GM18508 (cell line): ENCODE data around the gene CDH8.
"Not testable (repeated sequence)": the region's sequence is repeated elsewhere in the genome, so short reads cannot be mapped to it uniquely, and the experiment has no call there.

ENCODE experiments used
- ATAC-seq: cut with Tn5 transposase; IDR thresholded peaks from one replicate; pipeline ENCODE4 v1.9.1; 2021; ENCODE audit warnings: moderate number of reproducible peaks; ENCODE audit not compliant: insufficient read depth, unreplicated experiment

The CDH8 gene

DNA sequence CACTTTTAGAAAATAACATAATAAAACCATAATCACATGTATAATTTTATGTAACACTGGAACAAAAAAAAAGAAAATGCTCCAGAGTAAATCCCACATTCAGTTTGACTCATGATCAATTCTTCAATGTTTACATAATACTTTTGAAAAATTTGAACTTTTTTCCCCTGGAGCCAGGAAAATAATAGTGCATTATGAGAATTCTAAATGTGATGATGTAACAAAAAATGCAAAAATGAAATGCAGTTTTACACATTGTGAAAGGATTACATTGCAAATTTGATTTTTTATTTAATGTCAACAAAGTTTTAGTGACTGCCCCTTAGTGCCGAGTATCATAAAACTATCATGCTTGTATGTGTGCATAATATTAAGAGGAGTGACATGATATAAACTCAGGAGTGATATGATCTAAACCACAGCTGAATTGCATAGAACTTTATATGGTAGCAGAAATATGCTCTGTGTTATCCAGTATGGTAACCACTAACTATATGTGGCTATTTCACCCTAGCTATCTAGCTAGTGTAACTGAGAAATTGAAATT lies 238.2 kb downstream of the CDH8 start:
- ATAC-seq, result no peak

DNA sequence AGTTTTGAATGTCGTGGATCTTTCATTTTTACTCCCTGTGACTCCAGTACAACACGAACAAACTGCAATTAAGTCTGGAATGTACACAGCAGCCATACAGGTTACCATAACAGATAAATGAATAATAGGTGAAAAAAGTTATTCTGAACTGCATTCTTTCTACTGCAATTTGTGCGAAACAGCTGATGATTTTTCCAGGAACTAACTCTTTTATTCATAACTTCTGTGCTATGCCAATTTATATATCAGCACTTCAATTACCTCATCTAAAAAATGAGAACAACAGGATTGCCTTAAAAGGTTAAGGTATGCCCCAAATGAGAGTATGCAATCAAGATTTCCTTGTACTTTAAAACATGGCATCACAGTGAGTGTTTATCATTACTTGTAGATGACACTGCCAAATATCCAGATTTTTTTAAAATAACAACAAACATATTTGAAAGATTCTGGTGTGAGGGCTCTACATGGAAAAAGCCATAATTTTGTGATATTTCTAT lies 238.9 kb downstream of the CDH8 start:
- no peak for ATAC-seq

DNA sequence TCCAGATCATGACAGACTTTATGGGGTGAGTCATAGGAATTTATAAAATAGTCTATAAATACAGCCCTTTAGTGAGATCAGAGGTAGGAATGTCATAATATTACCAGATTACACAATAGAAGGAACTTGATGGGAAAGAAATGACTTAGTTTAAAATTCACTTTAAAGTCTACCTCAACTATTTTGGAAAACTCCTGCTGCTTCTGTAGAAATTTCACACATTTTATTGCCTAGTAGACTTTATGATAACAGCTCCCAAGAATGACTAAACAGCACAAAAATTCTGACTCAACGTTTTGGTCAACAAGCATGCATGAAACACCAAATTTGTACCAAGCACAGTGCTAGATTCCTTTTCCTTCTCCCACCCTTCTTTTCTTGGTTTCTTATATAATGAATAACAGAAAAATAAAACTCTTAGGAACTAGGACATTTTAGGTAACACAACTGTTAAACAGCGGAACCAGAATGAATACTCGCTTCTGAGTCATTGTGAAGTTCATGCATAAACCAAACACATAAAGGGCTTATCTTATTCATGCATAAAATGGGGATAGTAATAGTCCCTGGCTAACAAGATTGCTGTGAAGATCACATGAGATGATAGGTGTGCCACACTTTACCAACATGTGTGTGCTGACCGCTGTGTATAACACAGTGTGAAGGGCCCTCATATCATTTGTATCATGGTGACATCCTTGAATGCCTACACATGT lies 243.9 kb downstream of the CDH8 start:
- ATAC-seq, result no peak

DNA sequence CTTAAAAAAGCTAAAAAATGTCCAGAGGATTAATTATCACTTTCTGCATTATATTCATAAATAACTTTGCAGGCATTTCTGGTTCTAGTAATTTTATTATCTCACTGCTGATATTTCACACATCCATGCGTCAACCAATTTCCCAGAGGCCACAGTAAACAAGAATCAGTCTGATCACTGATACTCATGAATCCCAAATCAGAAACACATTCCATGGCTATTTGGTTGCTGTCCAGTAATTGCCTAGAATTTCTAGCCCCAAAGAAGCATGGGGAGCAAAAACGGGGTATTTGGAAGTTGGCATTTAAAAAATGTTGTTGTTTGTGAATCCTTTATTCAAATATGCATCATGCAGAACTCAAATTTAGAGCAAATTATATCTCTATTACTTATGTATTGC lies 244.8 kb downstream of the CDH8 start:
- no peak for ATAC-seq

DNA sequence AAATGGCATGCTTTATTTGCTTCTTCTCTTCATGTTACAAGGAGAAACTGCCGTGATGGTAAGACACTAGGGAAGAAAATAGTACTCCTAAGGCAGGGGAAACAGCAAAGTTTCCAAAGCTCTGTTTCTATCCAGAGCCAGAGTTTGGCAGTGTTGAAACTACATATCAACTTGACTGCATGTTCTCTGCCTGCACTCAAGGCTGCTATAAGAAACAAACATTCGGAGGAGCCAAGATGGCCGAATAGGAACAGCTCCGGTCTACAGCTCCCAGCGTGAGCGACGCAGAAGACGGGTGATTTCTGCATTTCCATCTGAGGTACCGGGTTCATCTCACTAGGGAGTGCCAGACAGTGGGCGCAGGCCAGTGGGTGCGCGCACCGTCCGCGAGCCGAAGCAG lies 254.4 kb downstream of the CDH8 start:
- not testable (repeated sequence) for ATAC-seq

DNA sequence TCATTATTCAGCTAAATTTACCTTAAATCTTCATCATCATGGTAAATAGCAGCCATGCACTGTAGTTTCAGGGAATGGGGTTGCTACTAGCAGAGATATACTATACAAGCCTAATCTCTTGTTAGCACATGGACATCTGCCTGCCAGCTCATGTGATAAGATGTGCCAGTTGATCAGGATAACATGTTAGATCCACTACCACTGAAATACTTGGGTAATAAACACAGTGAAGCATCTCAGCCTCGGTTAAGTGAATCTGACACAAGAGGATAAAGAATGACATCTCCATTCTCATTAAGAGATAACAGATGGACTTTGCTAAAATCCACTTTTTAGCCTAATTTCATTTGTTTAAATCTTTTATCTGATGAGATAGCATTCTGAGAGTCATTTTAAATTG lies 256.1 kb downstream of the CDH8 start:
- ATAC-seq, result no peak

DNA sequence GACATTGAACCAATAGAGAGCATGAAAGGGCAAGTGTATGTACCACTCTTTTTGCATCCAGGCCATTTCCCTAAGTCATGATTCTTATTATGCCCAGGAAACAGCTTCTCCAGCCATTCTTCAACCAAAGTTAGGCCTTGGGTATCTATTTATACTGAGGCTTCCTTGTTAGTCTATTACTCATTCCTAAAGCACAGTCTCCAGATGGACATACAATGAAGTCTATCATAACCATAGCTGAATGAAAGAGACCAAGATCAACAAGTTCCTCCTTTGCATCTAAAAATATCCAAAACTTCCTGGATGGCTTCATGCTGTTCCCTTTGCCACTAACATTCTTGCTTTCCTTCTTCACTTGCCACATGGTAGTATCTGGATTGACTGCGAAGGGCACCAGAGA lies 265.9 kb downstream of the CDH8 start:
- ATAC-seq, result no peak

DNA sequence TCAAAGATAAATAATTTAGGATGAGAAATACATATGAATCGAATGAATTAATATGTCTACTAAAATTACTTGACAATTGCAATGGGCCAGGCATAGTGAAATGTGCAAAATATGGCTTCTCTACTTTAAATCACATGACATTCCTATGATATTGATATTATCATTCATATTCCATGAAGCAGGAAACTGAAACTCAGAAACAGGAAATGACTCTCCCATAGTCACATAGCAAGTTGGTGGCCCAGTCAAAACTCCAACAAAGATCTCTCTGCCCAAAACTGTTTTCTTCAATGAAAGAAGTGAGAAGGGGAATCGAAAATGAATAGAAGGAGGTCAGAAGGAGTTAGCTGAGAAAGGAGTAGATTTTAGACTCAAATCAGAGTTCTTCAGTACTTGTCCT lies 272.2 kb downstream of the CDH8 start:
- no peak for ATAC-seq

DNA sequence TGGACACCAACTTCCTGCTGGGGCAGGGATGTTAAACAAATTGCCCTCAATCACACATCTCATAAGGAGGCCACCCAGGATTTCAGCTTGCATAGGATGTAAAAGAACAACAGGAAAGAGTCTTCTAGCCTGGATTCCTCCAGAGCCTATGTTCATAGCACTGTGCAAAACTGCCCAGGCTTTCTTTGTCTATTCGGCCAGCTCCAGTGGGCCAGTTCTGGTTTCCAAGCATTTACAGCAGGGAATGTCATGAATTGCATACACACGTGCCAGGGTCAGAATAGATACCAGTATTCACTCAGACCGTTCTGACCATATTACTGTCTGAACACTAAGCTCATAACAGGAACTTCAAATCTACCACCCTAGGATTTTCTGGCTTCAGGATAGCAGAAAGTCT lies 273.2 kb downstream of the CDH8 start:
- ATAC-seq, result no peak

DNA sequence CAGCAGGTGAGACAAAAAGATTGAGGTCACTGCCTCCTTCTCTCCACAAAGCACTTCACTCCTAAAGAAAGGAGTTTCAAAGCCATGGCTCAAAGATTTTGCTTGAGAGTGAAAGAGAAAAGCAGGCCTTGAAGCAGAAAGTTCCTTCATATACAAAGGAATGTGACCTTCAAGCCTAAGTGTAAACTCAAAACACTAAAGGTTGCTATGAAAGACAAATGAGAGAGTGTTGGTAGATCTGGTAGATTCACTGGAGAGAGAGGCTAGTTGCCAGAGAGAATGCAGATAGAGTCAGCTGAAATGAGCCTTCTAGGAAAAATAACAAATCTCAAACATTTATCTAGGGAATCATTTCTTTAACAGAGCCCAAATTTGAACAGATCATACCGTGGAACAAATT lies 305.2 kb downstream of the CDH8 start:
- ATAC-seq, result no peak

DNA sequence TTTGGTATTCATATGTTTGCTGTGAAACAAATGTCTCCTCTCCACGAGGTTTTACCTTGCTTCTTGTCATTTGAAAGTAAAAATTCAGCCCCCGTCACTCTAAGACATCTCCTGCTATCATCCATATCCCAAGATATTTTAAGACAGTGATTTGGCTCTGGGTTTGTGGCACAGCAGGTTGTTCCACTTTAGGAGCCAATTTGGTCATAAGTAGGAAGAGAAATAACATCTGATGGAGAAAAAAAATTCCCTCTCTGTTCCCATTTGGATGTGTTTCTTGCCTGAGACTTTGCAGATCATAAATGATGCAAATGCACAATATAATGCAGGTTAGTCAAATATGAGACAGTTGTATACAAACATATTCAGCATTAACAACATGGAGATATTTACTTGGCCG lies 309.5 kb downstream of the CDH8 start:
- ATAC-seq, result no peak

DNA sequence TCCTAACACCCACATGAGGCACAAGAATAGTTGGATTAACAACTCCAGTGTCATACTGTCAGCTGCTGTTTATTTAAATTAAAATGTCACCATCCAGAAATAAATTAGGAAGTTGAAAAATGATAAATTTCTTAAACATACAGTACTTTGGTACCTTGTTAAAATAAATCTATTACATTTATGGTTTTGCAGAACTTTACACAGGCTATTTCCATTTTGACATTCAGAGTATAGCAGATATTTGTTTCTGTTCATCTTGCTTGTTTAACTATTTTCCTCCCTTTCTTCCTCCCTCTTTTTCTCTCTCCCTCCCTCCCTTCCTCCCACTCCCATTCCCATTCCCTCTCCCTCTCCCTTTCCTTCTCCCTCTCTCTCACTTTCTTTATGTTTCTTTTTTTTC lies 310.1 kb downstream of the CDH8 start:
- no peak for ATAC-seq

DNA sequence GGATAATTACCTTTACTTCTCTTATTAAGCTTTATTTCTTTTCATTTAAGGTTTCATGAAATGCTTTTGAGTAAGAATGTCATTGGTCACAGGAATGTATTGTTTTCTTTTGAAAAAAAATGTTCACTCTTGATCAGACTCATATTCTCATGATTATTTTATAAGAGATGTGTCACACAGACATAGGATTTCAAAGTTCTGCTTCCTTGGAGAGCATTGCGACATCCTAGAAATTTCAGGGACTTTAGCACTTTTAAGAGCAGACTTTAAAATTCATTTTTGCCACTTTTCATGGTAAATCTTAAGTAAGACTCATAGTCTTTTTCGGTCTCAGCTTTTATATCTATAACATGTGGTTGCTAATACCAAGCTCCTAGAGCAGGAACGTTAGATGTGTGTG lies 314.7 kb downstream of the CDH8 start:
- no peak for ATAC-seq

DNA sequence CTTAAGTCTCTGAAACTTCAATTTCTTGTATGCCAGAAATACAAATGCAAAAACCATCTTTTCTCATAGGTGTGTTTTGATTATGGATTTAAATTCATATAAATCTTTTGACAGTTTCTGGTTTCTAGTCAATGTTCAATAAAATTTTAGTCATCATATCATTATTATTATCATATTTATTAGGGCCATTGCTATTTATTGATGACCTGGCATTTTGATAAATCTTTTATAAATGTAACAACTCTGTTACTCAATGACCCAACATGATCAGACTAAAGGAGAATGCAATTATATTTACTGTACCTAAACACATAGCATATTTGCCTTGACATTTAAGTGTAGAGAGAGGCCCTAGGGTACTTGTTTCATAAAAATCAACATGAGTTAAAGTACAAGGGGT lies 320.8 kb downstream of the CDH8 start:
- no peak for ATAC-seq

DNA sequence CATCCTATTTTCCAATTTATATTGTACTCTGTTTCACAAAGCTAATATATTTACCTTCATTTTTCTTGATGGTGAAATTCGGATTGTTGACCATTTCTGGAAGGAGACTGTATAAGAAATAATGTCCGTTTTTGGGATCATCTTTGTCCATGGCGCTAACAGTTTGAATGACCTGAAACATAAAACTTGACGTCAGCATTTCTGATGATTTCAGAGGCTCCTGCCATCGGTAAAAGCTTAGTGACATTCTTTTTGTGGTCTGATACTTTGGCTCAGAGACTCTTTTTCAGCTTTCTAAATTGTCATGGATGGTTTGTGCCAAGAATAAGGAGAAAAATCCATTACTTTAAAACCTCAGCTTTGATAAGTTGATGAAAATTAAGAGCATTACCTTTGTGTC lies 322.5 kb downstream of the CDH8 start:
- no peak for ATAC-seq

DNA sequence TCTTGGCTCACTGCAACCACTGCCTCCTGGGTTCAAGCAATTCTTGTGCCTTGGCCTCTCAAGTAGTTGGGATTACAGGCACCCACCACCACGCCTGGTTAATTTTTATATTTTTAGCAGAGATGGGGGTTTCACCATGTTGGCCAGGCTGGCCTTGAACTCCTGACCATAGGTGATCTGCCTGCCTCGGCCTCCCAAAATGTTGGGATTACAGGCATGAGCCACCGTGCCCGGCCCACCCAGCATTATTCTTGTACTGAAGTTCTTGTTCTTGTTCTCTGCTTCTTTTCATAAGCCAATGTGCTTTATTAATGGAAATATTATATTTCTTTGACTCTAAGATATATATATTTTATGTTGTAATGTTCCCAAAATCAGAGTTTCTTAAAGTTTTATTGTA lies 336.6 kb downstream of the CDH8 start:
- not testable (repeated sequence) for ATAC-seq

DNA sequence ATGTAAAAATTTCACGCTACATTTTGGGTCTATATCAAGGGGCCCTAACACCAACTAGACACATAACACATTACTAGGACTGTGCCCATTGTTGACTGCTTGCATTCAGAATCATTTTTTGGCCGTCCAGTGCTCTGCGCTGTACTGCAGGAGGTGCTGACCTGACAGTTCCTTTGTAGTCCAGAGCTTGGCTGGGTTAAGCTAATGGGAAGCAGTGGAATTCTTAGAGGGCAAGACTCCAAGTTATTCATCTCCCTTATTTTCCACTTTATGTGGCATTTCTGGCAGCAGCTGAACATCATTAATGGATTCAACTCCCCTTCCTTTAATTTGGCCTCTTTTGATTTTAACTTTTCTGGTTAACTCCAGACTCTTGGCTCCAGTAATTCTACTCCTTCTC lies 351.7 kb downstream of the CDH8 start:
- ATAC-seq, result no peak

DNA sequence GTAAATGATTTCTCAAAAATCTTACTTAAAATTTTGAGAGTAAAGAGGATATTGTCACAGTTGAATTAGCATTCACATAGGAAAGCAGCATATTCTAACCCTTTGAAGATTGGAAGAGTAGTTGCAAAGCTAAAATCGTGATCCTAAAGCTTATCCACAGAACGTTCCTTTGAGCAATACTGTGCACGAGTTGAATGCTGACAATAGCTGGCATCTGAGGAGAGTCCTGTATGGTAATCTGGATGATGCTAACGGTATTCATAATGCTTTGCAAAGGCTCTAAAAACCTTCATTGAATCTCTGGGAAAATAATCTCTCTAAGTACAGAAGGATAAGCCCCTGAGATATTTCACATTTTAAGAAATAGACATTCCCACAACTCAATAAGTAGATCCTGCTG lies 354.6 kb downstream of the CDH8 start:
- ATAC-seq, result no peak

DNA sequence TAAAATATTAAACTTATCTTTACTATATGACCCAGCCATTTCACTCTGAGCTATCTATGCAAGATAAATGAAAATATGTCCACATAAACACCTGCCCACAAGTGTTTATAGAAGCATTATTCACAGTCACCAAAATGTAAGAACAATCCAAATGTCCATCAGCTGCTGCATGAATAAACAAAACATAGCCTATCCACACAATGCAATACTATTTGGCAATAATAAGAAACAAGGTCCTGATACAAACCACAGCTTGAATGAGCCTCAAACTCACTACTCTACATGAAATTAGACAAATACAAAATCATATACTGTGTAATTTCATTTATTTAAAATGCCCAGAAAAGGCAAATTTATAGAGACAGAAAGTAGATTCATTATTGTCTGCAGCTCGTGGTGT lies 355.1 kb downstream of the CDH8 start:
- ATAC-seq, result no peak

DNA sequence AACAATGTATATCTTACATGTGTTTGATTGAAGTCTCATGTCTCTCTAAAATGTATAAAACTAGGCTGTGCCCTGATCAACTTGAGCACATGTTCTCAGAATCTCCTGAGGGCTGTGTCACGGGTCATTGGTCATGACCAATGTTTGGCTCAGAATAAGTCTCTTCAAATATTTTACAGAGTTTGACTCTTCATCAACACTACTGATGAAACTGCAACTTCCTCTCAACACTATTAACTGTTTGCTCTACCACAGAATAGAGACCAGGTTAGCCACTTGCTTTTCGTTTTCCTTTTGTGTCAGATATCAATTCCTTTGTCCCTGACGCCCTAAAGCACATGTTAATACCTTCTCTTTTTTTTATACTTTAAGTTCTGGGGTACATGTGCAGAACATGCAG lies 358.1 kb downstream of the CDH8 start:
- no peak for ATAC-seq

DNA sequence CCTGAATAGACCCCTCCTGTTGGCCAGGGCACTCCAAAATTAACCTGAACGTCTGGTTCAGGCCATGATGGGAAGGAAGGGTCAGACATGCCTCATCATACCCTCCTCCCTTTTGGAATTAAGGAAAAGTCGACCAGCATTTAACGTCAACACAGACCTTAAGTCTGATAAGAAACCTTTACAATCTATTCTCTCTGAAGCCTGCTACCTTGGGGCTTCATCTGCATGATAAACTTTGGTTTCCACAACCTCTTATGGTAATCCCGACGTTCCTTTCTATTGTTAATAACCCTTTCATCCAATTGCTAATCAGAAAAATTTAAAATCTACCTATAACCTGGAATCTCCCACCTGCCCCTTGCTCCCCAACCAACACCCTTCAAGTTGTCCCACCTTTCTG lies 358.5 kb downstream of the CDH8 start:
- ATAC-seq, result no peak

DNA sequence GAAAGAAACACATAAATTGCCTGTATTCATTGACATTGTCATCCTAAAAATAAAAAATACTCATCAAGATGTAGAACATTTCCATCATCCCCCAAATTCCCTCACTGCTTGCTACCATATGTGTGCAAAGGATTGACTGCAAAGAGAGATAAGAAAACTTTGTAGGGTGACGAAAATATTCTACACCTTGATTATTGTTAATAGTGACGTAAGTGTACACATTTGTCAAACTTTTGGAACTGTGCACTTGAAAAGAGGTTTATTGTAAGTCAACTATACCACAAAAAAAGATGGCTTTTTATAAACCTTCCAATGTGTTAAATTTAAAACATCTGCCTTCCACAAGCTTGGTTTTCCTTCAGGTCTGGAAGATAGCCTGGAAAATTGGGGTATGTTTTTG lies 359.5 kb downstream of the CDH8 start:
- ATAC-seq, result no peak
